Measurements from ENCODE around the gene CD37.
"Not testable (repeated sequence)": the region's sequence is repeated elsewhere in the genome, so short reads cannot be mapped to it uniquely, and the experiment has no call there.

CD37 gene

GRCh38 chr19:49335071-49335783, at the start of gene CD37:
TSS of gene CD37 (plus strand) at chr19:49335406. CDS start at chr19:49335541, 135 bp downstream.
- no peak for DNase-seq (ENCODE audit: low spot score)

GRCh38 chr19:49287141-49287770, 48.0 kb upstream of the CD37 start:
- DNase-seq (ENCODE audit: low spot score): no peak

- not testable (repeated sequence) for DNase-seq (ENCODE audit: low spot score)
These were observed 47.0 kb upstream of the CD37 start for GRCh38 chr19:49288205-49288604.

GRCh38 chr19:49289286-49289685, 45.9 kb upstream of the CD37 start:
- not testable (repeated sequence) for DNase-seq (ENCODE audit: low spot score)

GRCh38 chr19:49290517-49290916, 44.7 kb upstream of the CD37 start:
- DNase-seq (ENCODE audit: low spot score): no peak

GRCh38 chr19:49294401-49294800, 40.8 kb upstream of the CD37 start:
- DNase-seq (ENCODE audit: low spot score): no peak

GRCh38 chr19:49295208-49295880, 39.9 kb upstream of the CD37 start:
- DNase-seq (ENCODE audit: low spot score): no peak

GRCh38 chr19:49297403-49297802, 37.8 kb upstream of the CD37 start:
- DNase-seq (ENCODE audit: low spot score): no peak

GRCh38 chr19:49298653-49299052, 36.6 kb upstream of the CD37 start:
- not testable (repeated sequence) for DNase-seq (ENCODE audit: low spot score)

GRCh38 chr19:49301165-49301865, 33.9 kb upstream of the CD37 start:
- peak; percentile 45 for DNase-seq (ENCODE audit: low spot score)

- no peak for DNase-seq (ENCODE audit: low spot score)
These were observed 33.3 kb upstream of the CD37 start for GRCh38 chr19:49301866-49302252.

GRCh38 chr19:49306734-49307133, 28.5 kb upstream of the CD37 start:
- not testable (repeated sequence) for DNase-seq (ENCODE audit: low spot score)

- no peak for DNase-seq (ENCODE audit: low spot score)
These were observed 26.1 kb upstream of the CD37 start for GRCh38 chr19:49309087-49309486.

GRCh38 chr19:49315111-49315510, 20.1 kb upstream of the CD37 start:
- DNase-seq (ENCODE audit: low spot score): no peak

GRCh38 chr19:49316284-49316683, 18.9 kb upstream of the CD37 start:
- DNase-seq (ENCODE audit: low spot score): no peak

GRCh38 chr19:49318296-49318695, 16.9 kb upstream of the CD37 start:
- no peak for DNase-seq (ENCODE audit: low spot score)

- DNase-seq (ENCODE audit: low spot score): no peak
These were observed 10.2 kb upstream of the CD37 start, which contains the start of gene SLC6A16 for GRCh38 chr19:49324801-49325576. TSS of gene SLC6A16 (minus strand) at chr19:49325191. CDS start at chr19:49311347, 13,844 bp downstream.

- DNase-seq (ENCODE audit: low spot score): not testable (repeated sequence)
These were observed 9.4 kb upstream of the CD37 start for GRCh38 chr19:49325756-49326155.

- no peak for DNase-seq (ENCODE audit: low spot score)
These were observed 9.0 kb upstream of the CD37 start for GRCh38 chr19:49326165-49326704.

GRCh38 chr19:49327878-49328544, 7.2 kb upstream of the CD37 start:
- DNase-seq (ENCODE audit: low spot score): no peak

- no peak for DNase-seq (ENCODE audit: low spot score)
These were observed 6.5 kb upstream of the CD37 start for GRCh38 chr19:49328741-49329140.
